ENCODE data around the gene IL17C.
A peak's percentile ranks its signal among the peaks of the same experiment; 100 is the strongest.
"Not testable (repeated sequence)": the region's sequence is repeated elsewhere in the genome, so short reads cannot be mapped to it uniquely, and the experiment has no call there.

The IL17C gene

DNA sequence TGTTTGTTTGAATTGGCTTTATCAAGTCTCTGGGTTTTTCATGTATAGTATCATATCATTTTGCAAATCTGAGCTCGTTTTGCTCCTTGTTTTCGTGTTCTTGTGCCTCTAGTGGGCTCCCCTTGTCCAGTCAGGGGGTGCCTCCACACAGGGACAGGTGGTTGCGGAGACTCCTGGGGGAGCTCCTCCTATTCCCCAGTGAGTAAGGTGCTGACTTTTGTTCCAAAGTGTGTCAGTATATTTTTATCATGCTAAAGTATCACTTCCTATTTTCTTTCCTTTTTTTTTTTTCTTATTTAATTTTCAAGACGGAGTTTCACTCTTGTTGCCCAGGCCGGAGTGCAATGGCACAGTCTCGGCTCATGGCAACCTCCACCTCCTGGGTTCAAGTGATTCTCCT lies 30.3 kb upstream of the IL17C start:
- H3K4me3 ChIP-seq (ENCODE audit: low read depth, low read length) = no peak overlapping the region
- no peak for DNase-seq (ENCODE audit: low read depth)
- TF ChIP-seq, protein P1, sequence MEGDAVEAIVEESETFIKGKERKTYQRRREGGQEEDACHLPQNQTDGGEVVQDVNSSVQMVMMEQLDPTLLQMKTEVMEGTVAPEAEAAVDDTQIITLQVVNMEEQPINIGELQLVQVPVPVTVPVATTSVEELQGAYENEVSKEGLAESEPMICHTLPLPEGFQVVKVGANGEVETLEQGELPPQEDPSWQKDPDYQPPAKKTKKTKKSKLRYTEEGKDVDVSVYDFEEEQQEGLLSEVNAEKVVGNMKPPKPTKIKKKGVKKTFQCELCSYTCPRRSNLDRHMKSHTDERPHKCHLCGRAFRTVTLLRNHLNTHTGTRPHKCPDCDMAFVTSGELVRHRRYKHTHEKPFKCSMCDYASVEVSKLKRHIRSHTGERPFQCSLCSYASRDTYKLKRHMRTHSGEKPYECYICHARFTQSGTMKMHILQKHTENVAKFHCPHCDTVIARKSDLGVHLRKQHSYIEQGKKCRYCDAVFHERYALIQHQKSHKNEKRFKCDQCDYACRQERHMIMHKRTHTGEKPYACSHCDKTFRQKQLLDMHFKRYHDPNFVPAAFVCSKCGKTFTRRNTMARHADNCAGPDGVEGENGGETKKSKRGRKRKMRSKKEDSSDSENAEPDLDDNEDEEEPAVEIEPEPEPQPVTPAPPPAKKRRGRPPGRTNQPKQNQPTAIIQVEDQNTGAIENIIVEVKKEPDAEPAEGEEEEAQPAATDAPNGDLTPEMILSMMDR (conservative IDR thresholded peaks at IDR 0.05; ENCODE audit: low read depth, low read length) = no peak

DNA sequence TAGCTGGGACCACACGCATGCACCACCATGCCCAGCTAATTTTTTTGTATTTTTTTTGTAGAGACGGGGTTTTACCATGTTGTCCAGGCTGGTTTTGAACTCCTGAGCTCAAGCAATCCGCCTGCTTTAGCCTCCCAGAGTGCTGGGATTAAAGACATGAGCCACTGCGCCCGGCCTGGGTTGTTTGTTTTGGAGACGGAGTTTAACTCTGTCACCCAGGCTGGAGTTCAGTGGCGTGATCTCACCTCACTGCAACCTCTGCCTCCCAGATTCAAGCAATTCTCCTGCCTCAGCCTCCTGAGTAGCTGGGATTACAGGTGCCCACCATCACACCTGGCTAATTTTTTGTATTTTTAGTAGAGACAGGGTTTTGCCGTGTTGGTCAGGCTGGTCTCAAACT lies 28.9 kb upstream of the IL17C start:
- not testable (repeated sequence) for DNase-seq (ENCODE audit: low read depth); H3K4me3 ChIP-seq (ENCODE audit: low read depth, low read length)

DNA sequence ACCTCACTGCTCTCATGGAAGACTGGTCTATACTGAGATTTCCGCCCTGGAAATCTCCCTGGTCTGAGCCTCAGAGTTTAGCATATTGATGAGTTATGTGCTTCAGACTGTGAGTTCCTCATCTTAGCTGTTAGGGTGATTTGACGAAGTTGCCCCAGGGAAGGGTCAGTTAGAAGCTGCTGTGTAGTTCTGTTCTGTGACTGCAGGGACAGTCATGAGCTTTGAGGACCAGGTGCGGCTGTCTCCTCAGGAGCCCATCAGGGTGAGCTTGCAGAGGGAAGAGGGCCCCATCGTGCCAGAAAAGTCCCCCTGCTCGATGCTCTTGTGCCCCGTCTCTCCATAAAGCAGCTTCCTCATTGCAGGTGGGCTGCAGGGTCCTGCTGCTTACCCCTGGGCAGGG lies 28.3 kb upstream of the IL17C start:
- no peak for DNase-seq (ENCODE audit: low read depth)
- no peak overlapping the region for H3K4me3 ChIP-seq (ENCODE audit: low read depth, low read length)
- TF ChIP-seq, protein P1 (conservative IDR thresholded peaks at IDR 0.05; ENCODE audit: low read depth, low read length) = peak; percentile 26

DNA sequence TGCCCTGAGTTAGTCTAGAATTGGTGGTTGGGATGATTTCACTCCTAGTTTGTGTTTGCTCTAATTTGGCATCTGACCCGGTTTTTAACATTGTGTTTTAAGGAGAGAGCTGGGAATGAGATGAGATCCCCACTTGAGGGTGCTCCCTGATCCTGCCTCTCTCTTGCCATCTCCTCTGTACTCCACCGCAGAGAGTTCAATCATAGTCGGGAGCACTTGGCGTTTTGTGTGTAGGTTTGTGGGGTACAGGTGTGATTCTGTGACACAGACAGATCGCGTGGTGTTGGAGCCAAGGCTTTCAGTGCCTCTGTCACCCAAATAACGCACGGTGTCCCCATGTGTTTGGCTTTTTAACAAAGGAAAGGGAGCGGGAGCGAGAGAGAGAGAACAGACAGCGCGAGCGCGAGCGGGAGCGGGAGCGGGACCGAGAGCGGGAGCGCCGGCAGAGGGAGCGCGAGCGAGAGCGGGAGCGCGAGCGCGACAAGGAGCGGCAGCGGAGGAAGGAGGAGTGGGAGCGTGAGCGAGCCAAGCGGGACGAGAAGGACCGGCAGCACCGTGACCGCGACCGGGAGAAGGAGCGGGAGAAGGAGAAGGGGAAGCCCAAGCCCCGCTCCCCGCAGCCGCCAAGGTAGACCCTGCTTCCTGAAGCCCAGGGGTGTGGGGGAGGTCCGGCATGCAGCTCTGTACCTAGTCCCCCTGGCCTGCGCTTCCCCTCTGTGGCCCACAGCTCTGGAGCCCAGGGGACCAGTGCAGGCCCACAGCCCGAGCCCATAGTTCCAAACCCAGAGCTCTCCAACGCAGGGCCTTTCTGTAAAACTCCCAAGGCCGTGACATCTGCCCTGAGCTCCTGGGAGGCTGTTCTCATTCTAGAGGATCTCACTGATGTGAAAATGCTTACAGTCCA lies 27.2 kb upstream of the IL17C start:
- H3K4me3 ChIP-seq (ENCODE audit: low read depth, low read length) = no peak overlapping the region
- no peak for DNase-seq (ENCODE audit: low read depth)
- TF ChIP-seq, protein P1 (conservative IDR thresholded peaks at IDR 0.05; ENCODE audit: low read depth, low read length) = peak; percentile 8

DNA sequence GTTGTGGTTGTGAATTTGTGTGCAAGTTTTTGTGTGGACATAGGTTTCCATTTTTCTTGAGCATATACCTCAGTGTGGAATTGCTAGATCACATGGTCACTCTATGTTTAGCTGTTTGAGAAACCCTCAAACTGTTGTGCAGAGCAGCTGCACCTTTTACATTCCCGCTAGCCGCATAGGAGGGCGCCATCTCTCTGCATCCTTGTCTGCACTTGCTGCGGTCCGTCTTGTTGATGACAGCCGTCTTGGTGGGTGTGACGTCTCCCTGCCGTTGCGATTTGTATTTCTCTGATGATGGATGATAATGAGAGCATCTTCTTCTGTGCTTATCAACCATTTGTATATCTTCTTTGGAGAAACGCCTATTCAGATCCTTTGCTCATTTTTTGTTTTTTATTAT lies 25.1 kb upstream of the IL17C start:
- H3K4me3 ChIP-seq (ENCODE audit: low read depth, low read length) = no peak overlapping the region
- TF ChIP-seq, protein P1 (conservative IDR thresholded peaks at IDR 0.05; ENCODE audit: low read depth, low read length) = no peak
- no peak for DNase-seq (ENCODE audit: low read depth)

DNA sequence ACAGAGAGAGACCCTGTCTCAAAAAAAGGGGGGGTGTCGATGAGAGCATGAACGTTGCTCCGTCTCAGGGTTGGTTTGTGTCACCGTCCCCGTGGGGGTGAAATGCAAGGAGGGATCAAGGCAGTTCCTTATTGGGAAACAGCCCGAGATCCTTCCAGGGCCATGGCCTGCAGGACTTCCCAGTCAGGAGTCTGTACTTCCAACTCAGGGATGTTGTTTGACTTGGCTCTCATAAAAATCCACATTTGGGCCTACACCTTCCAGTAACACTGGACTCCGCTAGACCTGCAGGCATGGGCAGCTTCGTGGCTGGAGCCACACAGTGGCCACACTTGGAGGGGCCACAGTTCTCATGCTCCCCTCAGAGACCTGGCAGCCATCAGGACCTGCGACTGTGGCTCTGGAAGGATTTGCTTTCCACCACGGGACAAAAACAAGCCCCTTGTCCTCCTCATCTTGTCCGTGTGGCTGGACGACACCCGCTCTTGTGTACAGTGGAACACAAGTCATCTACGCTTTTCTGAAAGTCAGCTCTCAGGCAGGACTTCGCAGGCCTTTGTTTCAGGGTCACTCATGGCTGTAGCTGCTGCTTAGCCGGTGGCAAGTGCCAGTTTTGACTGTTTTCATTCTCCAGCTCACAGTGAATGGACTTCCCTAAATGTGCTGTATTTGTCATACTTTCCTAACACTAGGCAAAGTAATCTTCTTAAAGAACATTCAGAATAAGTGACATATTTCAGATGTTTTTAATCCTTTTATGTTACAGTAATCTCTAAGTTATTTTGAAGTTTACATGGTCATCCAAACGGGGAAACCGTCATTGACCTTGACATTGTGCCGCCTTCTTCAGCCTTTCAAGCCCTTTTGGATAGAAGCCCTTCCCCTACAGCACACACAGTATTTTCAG lies 24.2 kb upstream of the IL17C start:
- no peak for DNase-seq (ENCODE audit: low read depth)
- TF ChIP-seq, protein P1 (conservative IDR thresholded peaks at IDR 0.05; ENCODE audit: low read depth, low read length) = no peak
- no peak overlapping the region for H3K4me3 ChIP-seq (ENCODE audit: low read depth, low read length)

DNA sequence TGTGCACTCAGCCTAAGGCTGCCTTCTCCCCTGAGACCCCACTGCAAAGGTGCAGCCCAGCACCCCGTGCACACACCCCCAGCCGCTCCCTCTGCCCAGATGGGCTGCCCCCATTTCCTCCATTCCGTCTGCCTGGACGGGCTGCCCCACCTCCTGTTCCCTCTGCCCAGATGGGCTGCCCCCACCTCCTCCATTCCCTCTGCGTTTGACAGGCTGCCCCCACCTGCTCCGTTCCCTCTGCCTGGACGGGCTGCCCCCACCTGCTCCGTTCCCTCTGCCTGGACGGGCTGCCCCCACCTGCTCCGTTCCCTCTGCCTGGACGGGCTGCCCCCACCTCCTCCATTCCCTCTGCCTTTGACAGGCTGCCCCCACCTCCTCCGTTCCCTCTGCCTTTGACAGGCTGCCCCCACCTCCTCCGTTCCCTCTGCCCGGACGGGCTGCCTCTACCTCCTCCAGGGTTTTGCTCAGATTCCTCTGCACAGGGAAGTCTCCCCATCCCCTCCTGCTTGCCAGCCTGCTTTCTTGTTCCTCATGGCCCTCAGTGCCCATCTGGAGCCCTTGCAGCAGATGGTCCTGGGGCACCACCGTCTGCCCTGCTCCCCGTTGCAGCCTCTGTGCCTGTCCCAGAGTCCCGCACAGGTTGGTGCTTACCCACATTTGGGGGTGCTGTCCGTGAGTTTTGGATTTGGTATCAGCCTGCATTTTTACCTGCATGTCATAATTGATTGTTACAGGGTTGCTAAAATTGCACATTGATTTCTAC lies 23.4 kb upstream of the IL17C start:
- no peak for DNase-seq (ENCODE audit: low read depth)
- TF ChIP-seq, protein P1 (conservative IDR thresholded peaks at IDR 0.05; ENCODE audit: low read depth, low read length) = no peak
- no peak overlapping the region for H3K4me3 ChIP-seq (ENCODE audit: low read depth, low read length)

Measured in choroid plexus epithelial cell (primary cell).